Measurements from ENCODE around the gene CFAP45.

The CFAP45 gene

GRCh38 chr1:159848326-159848725 is 51.6 kb downstream of the CFAP45 start:
- no peak for DNase-seq

DNA sequence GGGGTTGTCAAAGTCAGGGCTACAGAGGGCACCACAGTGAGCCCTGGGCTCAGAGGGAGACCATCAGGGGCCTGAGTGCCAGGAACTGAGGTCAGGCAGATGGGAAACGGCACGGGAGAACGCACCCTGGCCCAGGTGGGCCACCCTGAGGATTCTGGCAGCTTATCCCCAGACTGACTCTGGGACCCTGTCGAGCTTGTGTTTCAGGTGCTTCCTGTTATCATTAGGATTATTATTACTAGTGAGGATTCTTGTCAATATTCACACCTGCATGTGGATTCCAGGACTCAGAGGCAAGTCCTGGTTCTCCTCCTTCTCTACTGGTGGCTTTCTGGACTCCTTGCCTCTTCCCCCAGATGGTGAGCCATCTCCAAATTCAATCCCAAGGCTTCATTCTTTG is 52.7 kb downstream of the CFAP45 start:
- DNase-seq: no peak

DNA sequence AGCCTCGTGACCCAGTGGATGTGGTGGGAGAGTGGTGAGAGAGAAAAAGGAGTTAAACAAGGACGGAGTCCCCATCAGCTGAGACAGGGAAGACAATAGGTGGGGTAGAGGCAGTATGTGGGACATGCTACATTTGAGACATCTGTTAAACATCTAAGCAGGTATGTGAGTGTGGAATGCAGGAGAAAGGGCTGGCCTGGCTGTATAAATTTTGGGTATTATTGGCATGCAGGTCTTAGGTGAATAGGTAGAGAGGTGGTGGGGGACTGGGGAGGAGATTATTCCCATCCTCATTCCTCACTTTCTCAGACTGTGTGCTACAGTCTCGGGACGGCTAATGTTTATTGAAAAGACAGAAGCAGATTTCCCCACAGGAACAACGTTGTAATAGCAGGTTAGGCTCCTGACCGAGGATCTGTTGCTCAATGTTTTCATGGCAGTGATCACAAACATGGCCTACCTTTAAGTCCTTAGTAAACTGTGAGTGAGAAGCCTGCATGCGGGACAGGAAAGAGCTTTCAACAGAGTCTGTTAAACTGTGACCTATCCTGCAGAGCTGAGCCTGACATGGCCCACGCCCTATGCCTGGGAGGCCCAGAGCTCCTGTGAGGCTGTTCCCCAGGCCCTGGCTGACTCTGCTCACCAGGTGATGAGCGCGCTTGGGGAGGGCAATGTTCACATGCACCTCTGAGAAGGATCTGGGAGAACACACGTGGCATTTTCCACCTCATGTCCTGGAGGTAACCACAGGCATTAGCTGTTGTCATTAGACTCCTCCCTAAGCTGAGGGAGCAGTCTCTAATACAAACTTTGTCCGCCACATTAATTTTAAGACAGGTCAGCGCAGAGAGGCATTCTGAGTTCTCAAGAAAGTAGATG is 54.0 kb downstream of the CFAP45 start:
- DNase-seq: no peak

DNA sequence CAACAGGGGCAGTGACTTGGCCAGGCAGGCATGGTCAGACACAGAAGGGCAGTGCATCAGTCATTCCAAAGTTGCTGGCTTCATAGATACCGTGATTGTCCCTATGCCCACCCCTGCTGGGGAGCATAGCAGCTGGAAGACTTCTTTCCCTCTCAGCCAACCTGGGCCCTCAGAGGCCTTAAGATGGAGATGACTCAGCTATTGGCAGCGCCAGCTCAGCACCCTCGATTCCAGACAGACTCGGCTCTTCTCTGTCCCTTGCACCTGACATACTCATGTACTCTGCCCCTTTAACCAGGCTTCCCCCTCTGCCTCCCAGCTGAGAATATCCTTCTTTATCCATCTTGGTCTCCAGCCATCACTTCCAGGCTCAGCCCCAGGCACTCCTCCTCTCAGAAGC is 56.5 kb downstream of the CFAP45 start:
- DNase-seq: no peak

- DNase-seq: no peak
Measured at GRCh38 chr1:159841749-159842148, 58.2 kb downstream of the CFAP45 start.

- no peak for DNase-seq
Measured at GRCh38 chr1:159839116-159839849, 60.7 kb downstream of the CFAP45 start.

DNA sequence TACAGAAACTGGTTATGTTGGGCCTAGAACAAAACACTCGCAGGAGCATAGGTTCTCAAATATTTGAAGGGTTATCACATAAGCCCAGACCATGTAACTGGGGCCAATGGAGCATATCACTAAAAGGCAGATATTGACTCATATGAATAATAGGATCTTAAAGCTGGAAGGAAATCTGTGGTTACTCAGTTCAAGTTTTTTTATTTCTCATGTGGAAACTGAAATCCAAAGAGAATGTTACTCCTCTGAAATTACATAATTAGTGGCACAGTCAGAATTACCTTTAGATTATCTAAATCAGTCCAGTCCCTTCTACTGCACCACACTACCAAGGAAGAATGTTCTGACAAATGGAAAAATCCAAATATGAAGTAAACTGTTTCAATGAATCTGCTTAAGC is 61.2 kb downstream of the CFAP45 start:
- DNase-seq: no peak

DNA sequence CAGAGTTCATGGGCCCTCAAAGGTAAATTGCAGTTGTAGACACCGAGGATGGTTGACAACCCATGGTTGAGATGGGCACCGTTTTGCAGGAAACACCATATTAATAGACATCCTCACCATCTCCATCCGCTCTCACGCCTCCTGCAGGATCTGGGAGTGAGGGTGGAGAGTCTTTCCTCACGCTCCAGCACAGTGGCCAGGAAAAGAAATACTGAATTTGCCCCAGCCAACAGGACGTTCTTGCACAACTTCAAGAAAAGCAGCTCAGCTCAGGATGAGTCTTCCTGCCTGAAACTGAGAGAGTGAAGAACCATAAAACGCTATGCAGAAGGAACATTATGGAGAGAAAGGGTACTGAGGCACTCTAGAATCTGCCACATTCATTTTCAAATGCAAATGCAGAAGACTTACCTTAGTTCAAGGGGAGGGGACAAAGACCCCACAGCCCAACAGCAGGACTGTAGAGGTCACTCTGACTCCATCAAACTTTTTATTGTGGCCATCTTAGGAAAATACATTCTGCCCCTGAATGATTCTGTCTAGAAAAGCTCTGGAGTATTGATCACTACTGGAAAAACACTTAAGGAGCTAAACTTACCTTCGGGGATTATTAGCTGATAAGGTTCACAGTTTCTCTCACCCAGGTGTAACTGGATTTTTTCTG is 64.0 kb downstream of the CFAP45 start:
- no peak for DNase-seq

DNA sequence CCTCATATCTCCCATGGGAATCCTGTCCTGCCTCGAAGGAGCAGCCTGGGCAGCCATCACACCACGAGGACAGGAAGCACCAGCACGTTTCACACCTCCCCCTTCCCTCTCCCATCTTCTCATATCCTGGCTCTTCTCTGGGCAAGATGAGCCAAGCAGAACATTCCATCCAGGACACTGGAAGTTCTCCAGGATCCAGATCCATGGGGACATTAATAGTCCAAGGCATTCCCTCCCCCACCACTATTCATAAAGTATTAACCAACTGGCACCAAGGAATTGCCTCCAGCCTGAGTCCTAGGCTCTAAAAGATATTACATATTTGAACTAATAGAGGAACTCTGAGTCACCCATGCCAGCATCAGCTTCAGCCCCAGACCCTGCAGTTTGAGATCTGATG is 64.6 kb downstream of the CFAP45 start:
- DNase-seq: no peak

DNA sequence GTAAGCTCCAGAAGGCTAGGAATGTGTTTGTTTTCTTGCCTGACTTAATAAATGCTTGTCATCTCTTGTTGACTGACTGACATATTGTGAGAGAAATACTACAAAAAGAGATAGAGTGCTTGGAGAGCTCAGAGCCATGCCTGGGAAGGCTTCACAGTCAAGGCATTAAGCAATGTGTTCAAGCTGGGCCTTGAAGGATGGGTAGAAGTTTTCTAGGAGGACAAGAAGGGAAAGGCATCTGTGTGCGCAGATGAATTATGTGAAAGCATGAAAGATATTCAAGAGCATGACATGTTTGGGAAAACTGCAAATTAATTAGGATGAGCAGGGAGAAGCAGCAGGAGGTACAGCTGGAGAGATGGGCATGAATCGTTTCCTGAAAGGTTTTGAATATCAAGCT is 67.7 kb downstream of the CFAP45 start:
- no peak for DNase-seq

DNA sequence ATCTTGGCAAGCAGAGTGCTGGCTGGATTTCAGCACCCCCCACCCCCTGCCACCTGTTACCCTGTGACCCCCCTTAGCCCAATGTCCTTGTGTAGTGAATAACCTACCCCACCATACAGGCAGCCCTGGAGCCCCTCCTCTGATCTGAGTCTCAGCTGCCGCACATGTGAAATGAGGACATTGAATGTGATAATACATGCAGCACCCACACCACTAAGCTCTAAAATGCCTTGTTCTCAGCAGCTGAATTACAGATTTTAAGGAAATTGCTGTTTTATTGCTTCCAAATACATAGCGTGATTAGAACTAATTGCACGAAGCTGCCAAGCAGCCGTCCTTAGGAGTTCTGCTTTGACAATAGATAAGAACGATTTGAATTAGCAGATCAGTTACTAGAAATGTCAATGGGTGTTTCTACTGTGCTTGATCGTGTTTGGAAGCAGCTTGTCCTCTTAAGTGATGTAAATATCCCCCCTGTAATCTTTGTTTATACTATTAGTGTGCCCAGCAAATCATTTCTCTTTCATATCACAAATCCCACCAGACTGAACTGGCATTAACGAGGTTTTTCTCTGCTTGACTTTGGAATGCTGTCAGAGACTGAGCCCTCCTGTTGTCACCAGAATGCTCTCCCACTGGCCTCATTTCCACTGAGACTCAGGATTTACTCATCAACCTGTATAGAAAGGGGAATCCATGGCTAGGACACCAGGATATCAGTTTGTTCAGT is 68.4 kb downstream of the CFAP45 start:
- DNase-seq: no peak

DNA sequence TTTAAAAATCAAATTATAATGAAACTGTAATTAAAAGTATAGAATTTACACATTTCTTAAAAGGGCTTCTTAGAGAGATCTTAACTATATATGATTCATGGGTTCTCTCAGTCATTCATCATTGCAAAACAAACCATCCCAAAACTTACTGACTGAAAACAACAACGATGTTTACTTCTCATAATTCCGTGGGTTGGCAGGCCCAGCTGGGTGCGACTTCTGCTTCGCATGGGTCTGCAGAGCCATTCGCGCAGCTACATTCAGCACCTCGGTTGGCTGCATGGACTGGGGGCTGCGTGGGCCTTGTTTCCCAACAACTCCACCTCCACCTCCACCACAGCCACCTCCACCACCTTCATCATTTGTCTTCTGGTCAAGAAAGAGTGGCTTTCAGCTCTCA is 69.2 kb downstream of the CFAP45 start:
- no peak for DNase-seq

DNA sequence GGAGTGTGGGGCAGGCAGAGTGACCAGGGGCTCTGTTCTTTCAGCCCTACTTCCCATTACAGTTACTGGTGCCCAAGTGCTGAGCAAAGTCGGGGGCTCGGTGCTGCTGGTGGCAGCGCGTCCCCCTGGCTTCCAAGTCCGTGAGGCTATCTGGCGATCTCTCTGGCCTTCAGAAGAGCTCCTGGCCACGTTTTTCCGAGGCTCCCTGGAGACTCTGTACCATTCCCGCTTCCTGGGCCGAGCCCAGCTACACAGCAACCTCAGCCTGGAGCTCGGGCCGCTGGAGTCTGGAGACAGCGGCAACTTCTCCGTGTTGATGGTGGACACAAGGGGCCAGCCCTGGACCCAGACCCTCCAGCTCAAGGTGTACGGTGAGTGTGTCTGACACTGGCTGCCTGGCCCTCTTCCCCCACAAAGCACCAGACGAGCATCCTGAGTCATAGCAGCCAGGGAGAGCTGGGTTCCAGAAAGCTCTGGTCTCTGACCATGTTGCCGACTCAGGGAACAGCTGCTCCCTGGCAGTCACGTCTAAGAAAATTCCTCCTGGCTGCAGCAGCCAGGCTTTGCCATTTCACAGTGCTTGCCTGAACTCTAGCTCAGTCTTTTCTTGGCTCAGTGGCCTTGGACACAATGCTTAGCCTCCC is 70.0 kb downstream of the CFAP45 start:
- DNase-seq: no peak

DNA sequence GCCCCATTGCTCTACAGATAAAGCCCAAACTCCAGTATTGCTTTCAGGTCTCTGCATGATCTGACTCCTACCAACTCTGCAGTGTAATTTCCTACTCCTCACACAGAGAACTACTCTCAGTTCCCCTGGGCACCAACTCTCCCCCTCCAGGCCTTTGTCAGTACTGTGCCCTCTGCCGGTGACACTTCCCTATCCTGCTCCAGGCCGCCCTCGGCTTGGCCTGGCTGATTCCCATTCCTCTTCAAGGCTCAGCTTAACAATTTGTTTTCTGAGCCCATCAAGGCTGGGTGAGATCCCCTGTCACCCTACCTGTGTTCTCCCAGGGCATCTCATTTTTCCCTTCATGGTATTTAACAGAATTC is 70.7 kb downstream of the CFAP45 start:
- DNase-seq: peak; percentile 71

DNA sequence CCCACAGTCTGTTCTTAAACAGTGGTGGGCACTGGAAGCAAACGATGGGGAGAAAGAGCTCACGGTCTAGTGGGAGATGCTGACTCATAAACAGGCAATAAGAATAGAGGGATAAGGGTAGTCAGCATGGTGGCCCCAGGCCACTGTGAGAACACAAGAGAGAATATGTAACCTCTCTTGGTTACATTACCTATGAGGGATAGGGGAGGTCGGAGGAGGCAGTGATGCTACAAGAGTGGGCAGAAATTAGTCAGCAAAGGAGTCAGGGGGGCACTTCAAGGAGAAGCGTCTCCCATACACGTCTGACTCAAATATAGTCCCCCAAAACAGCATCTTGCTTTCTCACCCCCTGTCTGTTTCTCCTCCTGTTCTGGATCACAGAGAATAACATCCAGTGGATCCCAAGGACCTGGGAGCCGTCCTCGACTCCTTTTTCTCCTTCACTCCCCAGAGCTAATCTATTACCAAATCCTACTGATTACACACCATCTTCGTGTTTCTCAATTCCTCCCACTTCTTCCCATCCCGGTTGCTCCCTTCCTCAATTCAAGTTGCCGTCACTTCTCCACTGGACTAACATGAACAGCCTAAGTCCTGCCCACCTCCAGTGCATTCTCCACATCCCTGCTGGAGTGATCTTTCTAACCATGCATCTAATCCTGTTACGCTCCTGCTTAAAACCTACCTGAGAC is 71.2 kb downstream of the CFAP45 start:
- DNase-seq: no peak

- no peak for DNase-seq
Measured at GRCh38 chr1:159828176-159828575, 71.8 kb downstream of the CFAP45 start.

DNA sequence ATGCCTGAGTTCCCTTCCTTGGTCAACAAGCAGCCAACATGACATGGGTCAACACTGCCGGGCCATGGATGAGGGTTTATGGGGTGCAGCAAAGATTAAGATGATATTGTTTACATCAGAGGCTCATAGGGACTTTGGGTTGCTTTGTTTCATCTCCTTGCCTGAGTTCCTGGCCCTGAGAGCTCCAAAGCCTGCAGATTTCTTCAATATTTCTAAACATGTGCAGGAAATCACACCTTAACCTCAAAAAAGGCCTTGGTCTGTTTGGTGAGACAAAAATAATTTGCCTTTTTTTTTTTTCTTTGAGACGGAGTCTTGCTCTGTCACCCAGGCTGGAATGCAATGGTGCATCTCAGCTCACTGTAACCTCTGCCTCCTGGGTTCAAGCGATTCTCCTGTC is 72.4 kb downstream of the CFAP45 start:
- no peak for DNase-seq

DNA sequence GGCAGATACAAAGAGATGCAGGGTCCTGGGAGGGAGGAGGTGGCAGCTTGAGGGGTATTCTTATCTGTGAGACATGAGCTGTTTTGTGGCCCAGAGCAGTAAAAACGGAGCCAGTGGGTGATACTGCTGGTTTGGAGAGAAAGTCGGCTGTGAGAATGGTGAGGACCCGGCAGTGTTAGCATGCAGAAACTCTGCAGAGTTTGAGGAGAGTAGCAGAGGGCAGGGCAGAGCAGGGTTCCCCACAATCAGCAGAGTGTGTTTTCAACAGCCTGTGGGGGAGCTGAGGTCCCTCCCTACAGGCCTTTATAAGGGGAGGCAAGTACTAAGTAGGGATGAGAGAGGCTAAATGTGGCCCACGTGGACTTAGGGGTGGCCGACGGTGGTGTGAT is 72.9 kb downstream of the CFAP45 start:
- no peak for DNase-seq

DNA sequence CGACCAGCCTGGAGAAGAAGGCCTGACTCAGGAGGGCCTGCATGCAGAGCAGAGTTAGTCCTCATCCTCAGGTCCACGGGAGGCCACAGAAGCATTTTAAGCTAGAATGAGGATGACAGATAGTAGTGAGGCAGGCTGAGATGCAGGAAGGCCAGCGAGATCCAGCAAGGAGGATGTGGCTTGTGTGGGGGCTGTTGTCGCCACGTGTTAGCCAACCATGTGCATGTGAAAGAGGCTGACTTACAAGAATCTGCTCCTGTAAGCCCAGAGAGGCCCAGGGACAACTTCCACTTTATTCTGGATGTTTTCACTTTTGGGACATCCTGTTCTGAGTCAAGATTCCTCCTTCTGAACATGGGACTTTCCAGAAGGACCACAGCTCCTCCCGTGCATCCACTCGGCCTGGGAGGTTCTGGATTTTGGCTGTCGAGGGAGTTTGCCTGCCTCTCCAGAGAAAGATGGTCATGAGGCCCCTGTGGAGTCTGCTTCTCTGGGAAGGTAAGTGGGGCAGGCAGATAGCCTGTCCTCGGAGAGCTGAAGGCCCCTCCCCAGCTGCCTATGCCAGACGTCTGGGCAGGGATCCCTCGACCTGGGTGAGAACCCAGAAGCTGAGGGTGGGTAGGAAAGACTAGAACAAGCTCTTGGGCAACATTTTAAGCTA is 73.4 kb downstream of the CFAP45 start, which contains the start of gene SLAMF8:
TSS of gene SLAMF8 (plus strand) at position 433 of the 661 bp plus-strand sequence. CDS start at position 459, 26 bp downstream.
- DNase-seq: peak; percentile 23

DNA sequence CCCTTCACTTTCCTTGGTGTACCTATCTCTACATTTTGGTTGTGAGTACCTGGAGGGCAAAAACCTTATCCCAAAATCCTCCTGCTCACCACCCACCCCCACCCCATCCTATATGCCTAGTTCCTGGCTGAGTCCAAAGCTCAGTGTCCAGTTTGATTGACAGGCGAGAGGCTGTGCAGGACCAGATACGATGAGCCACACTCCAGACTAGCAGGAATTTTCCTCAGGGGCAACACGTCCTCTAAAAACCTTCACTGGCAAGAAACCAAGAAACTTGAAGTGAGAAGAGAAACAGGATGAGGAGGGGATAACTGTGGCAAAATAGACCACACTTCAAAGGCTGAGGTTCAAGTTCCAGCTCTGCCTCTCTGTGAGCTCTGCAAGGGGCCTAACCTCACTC is 74.4 kb downstream of the CFAP45 start:
- DNase-seq: no peak

GRCh38 chr1:159823406-159823805 is 76.6 kb downstream of the CFAP45 start:
- DNase-seq: no peak
